ENCODE results near the gene SOCS7.
A peak's percentile ranks its signal among the peaks of the same experiment; 100 is the strongest.

The SOCS7 gene

DNA sequence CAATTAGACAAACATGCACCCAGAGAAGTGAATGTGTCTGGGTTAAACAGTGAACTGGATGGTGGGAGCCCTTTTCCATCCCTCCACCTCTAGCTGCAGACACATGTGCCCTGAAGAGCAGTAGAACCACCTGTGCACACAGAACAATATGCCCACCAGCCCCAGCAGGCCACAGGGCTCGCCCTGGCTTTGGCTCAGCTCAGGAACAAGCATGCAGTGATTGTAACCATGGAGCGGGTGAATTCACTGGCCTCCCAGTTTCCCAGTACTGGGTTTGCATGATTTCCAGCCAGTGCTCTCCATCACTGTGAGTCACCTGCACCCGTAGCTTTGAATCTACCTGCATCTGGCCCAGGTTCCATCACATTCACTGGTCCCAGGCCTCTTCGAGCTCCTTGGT, 13.1 kb upstream of the SOCS7 start:
- DNase-seq, result no peak

DNA sequence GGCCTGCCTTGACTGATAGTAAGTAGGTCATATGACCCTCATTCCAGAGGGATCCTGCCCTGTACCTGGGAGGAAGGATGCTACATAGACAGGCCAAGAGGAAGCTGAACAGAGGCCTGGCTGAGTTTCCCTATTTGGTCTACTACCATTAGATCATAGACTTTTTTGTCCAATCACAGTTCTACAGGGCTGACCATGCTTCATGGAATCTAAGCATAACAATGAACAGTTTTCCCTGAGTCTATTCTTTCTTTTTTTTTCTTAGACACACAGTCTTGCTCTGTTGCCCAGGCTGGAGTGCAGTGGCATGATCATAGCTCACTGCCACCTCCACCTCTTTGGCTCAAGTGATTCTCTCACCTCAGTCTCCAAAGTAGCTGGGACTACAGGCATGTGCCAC, 11.8 kb upstream of the SOCS7 start:
- no peak for DNase-seq

DNA sequence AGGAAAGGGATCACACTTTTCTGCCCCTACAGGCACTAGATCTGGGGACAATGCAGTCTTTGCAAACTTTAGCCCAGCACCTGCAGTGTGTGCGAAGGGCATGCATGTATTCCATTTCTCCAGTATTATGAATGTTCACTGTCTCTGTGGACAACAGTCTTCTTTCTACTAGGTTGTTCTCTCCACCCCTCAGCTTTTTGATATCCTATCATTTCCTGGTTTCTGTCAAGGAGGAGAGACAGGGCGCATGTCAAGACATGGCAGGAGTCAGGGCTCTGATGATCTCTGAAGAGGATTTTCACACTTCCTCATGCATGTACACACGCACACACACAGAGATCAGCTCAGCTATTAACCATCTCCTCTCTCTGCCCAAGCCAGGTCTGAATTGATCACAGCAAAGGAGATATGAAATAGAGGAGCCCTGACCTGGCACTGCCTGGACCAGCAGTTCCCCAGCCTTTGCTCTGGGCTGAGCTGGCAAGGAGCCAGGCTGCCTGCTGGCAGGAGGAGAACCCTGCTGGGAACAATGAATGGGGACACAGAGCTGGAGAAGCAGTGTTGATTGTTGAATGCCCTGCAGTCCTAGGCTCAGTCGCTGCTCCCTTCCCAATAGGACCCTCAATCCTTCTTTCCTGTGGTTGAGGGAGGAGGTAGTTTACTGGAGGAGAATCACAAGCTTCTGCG, 10.5 kb upstream of the SOCS7 start:
- DNase-seq, result no peak

DNA sequence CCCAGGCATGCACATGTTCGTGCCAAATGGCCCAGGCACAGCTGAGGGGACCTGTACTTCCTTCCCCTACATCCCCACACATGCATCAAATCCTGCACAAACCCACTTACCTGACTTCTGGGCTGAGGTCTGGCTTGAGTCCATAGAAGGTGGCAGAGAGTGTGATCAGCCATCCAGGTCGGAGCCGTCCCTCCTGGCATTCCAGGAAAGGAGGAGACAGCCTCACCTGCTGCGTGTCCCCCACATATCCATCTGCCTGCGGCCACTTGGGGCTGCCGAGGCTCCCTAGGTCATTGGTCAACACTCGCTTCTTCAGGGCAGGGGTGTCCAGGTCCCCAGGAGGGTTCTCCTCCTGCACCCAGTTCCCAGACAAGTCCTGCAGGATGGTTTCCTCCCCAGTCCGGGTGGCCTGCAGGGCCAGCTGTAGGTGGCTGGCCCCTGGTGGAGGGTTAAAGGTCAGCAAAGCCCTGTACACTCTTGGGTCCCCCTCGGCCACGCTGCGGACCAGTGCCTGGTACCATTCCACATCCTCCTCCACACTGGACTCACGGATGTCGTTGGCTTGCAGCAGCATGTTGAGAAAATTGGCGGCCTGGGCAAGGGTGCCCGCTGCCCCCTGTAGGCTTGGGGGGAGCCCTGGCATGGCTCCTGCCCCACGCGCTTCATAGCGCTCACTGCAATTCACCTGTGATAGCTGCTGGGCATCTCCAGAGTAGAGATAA, 8.6 kb upstream of the SOCS7 start:
- no peak for DNase-seq

DNA sequence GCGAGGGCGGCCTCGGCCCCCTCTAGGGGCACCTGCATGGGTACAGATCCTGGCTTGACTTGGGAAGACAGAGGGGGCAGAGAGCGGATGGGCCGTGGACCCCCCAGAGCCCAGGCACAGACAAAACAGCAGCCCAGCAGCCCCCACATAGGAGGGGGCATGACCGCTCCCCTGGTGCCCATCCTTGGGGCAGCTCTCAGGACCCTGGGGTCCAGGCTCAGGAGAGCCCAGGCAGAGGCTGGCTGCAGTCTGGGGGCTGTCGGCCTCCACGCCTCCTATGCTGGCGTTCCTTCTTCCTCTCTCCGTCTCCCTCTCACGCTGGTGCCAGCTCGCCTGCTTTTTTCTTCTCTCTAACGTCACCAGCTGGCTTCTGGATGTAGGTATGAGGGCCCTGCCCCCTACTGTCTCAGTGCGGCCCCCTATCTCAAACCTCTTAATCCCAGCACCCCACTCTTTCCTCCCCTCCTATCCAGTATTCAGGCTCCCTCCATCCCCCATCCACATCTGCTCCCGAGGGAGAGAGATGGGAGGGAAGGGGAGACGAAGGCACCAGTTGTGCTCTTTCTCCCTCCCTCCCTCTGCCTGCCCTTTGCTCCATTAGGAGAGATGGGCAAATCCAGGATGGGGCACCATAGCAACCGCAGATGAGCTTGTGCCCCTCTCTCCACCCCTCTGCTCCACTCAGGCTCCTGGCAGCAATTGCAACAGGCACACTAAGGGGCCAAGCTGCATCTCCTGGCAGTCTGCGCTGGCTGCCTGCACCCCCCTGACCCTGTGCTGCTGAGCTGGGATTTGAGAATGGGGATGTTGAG, 7.8 kb upstream of the SOCS7 start, which contains the start of gene GPR179:
Gene GPR179, minus strand, starts transcription at position 349 of the 812 bp plus-strand sequence. Its CDS starts 167 bp downstream, at position 182.
- no peak for DNase-seq

DNA sequence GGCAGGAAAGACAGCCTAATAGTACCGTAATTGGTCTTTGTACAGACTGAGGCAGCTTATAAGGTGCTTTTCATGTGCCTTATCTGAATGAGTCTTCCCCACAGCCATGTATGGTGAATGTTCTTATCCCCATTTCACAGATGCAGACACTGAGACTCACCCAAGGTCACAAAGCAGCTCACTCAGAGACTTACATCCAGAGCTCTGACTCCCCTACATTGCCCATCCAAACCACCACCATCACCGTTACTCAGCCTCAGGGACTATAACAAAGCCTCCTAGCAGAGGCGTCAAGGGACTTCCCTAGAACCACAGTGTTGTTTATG, 7.3 kb upstream of the SOCS7 start:
- no peak for DNase-seq

DNA sequence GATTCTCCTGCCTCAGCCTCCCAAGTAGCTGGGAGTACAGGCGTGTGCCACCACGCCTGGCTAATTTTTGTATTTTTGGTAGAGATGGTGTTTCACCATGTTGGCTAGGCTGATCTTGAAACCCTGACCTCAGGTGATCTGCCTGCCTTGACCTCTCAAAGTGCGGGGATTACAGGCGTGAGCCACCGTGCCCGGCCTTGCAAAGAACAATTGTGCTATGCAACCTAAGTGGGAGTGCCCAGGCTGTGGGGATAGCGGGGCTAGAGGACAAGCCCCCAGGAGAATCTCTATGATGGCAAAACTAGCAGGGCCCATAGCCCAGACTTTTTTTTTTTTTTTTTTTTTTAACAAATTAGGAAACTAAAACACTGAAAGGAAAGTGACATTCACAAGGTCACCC, 5.9 kb upstream of the SOCS7 start:
- no peak for DNase-seq

DNA sequence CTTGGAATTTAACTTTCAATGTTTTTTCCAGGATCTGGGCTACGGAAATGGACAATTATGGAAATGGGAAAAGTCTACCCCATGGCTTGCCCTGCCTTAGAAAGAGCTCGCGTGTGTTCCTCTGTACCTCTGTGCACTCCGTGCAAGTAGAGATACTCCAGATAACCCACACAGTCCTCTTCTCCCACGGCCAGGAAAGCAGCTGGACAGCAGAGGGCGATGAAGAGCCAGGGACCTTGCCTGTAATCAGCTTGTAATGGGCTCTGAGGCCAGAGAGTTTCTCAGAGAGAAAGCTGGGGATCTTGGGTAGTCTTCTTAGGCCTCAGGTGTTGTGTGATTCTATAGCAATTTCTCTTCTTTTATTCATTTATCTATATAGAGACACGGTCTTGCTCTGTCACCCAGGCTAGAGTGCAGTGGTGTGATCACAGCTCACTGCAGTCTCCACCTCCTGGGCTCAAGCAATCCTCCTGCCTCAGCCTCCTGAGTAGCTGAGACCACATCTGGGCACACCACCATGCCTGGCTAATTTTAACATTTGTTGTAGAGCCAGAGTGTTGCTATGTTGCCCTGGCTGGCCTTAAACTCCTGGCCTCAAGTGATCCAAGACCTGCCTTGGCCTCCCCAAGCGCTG, 2.4 kb upstream of the SOCS7 start:
- peak; percentile 37 to 70 for DNase-seq

DNA sequence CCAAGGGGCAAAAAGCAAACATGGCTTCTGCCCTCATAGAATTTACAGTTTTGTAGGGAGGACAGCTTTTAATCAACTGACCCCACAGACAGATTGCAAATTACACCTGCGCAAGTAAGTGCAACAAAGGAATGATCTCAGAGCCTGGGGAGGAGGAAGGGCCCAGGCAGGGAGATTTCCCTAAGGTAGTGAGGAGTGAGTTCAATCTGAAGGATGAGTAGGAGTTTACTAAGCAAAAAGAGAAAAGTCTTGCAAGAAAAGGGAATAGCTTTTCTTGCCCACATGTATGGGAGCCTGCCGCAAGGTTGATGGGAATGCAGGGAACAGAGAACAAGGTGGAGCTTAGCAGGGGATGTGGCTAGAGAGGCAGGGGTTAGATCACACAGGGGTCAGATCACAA, 1.6 kb upstream of the SOCS7 start:
- no peak for DNase-seq

DNA sequence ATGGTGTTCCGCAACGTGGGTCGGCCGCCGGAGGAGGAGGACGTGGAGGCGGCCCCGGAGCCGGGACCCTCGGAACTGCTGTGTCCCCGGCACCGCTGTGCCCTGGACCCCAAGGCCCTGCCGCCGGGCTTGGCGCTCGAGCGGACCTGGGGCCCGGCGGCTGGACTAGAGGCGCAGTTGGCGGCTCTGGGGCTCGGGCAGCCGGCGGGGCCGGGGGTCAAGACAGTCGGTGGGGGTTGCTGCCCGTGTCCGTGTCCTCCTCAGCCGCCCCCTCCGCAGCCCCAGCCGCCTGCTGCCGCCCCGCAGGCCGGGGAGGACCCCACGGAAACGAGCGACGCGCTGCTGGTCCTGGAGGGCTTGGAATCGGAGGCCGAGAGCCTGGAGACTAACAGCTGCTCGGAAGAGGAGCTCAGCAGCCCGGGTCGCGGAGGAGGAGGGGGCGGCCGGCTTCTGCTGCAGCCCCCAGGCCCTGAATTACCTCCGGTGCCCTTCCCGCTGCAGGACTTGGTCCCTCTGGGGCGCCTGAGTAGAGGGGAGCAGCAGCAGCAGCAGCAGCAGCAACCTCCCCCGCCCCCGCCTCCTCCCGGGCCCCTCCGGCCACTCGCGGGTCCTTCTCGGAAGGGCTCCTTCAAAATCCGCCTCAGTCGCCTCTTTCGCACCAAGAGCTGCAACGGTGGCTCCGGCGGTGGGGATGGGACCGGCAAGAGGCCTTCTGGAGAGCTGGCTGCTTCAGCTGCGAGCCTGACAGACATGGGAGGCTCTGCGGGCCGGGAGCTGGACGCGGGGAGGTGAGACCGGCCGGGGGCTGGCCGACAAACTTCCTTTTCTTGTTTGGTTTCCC, 821 bp downstream of the SOCS7 start:
- no peak for DNase-seq

DNA sequence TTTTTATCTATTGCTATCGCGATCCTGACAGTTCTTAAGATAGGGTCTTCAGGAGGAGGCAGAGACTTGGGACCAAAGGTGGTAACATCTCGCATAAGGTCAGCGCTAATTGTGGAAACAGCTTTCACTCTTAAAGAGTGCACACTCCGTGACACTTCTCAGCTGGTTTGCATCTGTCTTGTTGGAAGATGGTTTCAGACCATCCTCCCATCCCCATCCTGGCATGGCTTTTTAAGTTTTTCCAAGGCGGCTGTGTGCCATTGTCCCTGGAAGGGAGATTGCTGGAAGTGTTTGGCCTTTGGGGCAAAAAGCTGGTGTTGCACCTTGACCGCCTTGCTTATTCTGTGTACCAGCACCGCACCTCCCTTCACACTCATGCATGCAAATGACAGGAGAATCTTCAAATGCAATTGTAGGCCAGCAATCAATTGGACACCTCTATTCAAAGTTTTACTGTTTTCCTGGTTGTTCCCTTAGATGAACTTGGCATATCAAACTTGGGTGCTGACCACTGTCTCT, 1.5 kb downstream of the SOCS7 start:
- DNase-seq, result no peak

DNA sequence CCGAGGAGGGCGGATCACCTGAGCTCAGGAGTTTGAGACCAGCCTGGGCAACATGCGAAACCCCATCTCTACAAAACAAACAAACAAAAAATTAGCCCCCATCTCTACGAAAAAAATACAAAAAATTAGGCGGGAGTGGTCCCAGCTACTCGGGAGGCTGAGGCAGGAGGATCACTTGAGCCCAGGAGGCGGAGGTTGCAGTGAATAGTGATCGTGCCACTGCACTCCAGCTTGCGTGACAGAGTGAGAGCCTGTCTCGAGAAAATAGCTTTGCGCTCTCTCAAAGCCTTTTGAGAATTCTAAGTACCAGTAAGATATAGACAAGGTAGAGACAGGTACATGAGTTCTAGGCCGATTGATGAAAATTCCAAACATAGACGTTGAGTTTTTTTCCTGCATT, 2.0 kb downstream of the SOCS7 start:
- DNase-seq, result no peak

DNA sequence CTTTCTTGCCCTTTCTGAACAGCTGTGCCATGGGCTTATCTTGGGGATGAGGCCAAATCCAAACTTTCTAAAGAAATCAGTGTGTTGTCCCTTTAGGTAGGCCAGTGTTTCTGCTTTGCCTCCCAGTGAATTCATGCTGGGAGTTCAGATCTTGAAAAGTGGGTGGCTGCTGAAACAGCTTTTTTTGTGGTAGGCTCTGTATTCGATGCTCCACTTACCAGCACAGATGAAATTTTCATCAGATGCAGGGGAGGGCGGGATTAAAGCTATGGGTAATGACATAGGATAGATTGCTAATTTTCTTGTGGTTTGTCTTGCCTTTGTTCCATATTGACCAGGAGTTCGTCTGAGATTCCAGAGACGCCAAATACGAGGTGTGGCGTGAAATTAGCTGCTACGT, 2.8 kb downstream of the SOCS7 start:
- DNase-seq, result no peak

DNA sequence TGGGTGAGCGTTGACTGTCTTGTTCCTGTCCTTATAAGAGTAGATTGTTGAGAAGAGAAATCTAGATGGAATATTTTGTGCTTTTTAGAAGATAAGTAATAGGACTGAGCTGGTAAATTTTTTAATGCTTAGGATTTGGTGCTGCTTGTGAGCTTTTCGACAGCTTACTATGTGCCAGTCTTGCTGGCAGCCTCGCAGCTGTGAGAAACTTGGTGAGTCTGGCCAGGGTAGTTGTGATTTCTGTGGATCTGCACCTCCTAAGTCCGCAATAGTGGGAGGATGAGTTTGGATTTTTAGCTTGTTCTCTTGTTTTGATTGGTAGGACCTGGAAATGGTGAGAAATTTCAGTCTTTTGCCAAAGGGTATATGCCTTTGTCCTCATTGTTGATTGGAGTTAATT, 3.6 kb downstream of the SOCS7 start:
- DNase-seq, result no peak

DNA sequence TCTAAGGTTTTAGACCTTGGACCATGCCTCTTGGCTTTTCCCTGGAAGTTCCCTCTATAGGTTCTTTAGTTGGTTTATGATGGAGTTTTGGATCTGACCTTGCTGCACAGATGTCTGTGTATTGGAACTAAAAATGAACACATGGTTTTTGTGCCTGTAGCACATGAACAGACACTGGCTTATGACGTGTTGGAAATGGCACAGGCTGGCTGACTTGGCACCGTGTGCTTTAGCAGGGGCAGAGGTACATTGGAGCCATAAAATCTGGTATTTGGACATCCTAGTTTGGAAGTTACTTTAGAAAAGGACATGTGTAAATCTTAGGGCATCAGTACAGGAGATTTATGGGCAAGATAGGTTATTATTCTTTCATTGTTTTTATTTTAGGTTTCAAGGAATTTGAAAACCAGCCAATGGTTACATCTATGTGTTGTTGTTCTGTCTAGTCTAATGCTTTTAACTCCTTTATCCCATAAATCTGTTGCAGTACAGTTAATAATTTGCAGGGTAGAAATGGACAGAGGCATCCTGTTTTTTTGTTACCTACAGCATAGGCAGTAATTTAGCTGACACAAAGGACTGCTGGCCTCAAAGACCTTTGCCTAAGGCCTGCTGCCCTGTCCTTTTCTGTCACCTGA, 6.0 kb downstream of the SOCS7 start:
- DNase-seq, result no peak

DNA sequence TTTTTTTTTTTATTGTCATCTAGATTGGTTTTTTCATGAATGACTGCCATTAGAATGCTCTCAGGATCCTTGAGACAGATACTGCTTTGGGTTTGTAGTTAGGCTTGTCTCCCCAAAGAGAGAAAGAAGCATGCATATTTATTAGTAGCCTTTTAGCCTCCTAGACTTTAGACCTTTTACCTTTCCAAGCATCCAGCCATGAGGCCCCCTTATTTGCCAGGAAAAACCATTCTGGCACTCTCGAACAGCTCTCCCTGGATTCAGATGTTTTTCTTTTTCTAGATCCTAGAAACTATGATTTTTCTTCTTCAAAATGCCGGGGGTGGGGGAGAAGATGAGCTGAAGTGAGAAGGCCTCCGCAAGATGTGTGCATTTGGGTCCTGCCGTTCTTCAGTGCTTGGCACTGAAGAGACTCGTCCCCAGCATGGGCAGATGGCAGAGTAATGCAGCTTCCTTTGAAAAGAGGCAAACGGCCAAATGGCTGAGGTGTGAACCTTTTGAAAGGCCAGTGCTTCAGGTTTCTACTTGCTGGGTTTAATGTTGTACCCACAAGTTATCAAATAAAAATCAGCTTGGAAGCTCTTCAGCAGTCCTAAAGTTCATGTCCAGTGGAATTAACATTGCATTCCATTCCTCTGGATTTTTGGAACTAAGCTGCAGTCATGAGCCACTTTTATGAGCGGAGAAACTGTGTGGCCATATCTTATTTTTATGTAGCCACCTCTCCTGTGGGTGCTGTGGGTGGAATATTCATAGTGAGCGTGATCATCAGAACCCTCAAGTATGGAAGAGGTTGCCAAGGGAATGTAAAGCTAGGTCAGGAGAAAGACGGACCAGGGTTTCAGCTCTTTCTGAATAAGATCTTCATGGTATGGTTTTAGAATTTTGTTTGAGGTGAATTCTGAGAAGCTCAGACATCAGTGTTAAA, 7.2 kb downstream of the SOCS7 start:
- DNase-seq, result no peak

DNA sequence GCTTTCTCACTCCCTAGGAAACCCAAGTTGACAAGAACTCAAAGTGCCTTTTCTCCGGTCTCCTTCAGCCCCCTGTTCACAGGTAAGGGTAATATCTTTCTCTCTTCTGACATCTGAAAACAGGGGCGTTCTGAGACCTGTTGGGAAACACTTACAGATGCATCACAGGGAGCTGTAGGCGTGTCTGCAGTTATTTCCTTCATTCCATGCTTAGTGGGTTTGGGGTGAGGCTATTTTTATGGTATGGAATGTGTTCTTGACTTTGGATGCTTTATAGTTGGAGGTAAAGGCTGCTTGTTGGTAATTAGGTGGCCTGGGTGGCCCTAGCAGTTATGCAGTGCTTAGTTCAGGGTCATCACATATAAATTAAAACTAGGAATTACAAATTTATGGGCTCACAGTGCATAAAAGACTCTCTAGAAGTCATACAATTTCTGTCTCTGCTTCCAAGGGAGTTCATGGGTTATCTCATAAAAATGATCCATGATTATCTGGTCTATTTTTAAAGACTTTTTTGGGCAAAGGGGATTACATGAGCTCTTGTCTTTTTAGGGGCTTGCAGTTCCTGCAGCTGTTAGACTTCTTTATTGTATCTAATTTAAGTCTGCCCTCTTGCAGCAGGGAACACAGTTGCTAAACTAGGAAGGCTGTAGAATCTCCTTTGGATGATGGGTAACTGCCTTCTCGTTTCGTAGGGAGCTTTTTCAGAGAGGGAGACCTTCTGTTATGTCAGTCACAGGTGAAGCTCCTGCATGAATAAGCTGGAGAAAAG, 10.2 kb downstream of the SOCS7 start:
- no peak for DNase-seq

DNA sequence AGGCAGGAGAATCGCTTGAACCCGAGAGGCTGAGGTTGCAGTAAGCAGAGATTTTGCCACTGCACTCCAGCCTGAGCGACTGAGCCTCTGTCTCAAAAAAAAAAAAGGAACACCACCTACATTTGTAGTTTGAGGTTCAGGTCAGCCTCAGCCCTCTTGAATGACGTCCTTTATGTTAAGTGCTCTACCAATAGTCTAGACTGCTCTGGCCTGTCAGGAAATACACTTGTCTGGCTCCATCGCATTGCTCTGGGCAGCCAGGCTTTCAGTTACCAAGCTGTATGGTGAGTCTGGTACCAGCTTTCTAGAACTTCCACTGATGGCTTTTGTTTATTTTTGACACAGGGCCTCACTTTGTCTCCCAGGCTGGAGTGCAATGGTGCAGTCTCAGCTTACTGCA, 11.4 kb downstream of the SOCS7 start:
- DNase-seq, result no peak

DNA sequence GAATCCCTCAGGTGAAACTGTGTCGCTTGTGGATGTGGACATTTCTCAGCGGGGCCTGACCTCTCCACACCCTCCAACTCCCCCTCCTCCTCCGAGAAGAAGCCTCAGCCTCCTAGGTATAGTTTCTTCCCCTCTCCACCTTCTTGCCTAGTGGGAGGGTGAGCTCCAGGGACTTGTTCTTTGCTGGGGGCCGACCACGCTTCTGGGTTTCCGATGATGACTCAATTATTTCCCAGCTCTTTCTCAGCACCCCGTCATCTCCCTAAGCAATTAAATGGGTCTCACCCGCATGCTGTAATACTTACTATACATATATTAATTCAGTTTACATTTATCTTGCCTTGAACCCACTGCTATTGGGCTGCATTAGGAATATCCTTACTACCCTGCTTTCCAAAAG, 13.1 kb downstream of the SOCS7 start:
- DNase-seq, result no peak
